ENCODE measurements around the gene ABHD3.
A peak's percentile ranks its signal among the peaks of the same experiment; 100 is the strongest.
"Not testable (repeated sequence)": the region's sequence is repeated elsewhere in the genome, so short reads cannot be mapped to it uniquely, and the experiment has no call there.

ABHD3 gene

GRCh38 chr18:21704603-21705364 is at the start of gene ABHD3:
ABHD3 (minus strand) TSS chr18:21704774; CDS start chr18:21704665, 109 bp downstream.
- peak; percentile 98 for DNase-seq

- DNase-seq = peak; percentile 68
These were observed 43.5 kb upstream of the ABHD3 start for GRCh38 chr18:21747764-21748693.

DNA sequence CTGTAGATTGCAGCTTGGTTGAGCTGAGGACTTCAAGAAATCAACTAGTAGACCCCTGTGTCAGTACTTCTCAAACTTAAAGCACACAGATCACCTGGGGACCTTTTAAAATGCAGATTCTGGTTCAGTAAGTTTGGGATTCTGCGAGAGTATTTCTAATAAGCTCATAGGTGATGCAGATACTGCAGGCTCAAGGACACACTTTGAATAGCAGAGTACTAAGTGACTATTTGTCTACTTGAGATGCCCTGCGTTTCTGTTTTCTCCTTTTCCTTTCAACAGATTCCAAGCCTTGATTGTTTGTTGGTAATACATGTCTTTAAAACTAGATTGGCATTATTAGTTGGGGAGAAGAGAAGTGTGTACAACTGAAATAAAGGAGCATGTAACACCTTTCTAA is 42.7 kb upstream of the ABHD3 start:
- DNase-seq = peak; percentile 23

DNA sequence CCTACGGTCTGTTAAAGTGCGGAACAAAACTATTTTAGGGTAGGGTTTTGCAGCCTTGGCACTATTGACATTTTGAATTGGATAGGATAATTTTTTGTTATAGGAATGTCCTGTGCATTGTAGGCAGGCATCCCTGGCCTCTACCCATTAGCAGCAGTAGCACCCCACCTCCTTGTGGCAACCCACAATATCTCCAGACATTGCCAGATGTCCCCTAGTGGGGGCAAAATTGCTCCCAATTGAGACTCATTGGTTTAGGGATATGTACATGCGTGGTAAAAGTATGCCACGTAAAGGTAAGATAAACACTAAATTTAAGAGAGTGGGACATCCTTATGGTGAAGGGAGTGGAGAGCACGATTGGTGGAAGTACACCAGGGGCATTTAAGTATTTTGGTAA is 40.7 kb upstream of the ABHD3 start:
- peak; percentile 30 for DNase-seq

DNA sequence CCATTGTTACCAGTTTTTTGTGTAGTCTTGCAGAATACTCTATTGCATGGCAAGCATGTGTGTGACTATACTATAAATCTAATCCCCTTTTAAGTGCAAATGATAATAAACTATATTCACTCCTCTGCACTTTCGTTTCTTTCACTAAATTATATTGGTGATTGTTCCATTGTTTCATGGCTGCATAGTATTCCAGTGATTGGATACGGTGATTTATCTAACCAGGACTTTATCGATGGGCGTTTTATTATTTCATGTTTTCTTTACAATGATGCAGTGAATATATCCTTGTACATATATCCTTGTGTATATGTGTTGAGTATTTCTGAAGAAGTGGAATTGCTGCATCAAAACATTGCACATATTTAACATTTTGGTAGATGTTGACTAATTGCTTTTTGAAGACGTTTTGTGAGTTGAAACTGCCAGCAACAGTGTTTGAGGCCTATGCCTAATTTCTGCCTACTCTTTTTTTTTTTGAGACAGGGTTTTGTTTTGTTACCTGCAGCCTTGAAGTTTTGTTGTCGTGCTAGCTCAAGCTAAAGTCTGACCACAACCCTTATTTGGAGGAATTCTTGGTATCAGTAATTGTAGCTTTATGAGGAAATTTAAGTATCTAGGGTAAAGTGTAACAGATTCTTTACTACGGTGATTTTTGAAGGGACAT is 38.7 kb upstream of the ABHD3 start:
- peak; percentile 63 for DNase-seq

DNA sequence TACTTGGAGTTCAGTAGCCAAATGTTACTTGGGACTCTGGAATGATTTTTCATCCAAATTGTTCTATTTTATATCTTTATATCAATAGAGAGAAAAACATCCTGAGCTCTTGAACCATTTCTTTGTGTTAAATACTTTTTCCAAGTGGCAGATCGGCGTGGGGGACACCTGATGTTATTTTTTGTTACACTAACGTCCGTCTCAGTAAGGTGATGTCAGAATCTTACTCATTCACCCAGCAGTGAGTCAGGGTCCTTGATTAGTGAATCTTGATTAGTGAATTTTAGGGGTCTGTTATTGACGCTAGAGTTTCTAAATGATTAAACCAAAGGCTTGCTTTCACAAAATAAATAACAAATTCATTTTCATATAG is 37.7 kb upstream of the ABHD3 start:
- peak; percentile 30 for DNase-seq

GRCh38 chr18:21741562-21742314 is 37.2 kb upstream of the ABHD3 start:
- peak; percentile 71 for DNase-seq

- DNase-seq = no peak
These were observed 36.7 kb upstream of the ABHD3 start for GRCh38 chr18:21741312-21741561.

GRCh38 chr18:21740538-21741311 is 36.2 kb upstream of the ABHD3 start, which contains the start of gene MIB1:
MIB1 (plus strand) TSS chr18:21740792; CDS start chr18:21741584, 792 bp downstream.
- DNase-seq = peak; percentile 100

- DNase-seq = no peak
These were observed 35.3 kb upstream of the ABHD3 start for GRCh38 chr18:21739604-21740537.

DNA sequence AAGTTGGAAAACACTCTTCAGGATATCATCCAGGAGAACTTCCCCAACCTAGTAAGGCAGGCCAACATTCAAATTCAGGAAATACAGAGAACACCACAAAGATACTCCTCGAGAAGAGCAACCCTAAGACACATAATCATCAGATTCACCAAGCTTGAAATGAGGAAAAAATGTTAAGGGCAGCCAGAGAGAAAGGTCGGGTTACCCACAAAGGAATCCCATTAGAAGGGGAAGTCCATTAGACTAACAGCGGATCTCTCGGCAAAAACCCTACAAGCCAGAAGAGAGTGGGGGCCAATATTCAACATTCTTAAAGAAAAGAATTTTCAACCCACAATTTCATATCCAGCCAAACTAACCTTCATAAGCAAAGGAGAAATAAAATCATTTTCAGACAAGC is 32.4 kb upstream of the ABHD3 start:
- DNase-seq = not testable (repeated sequence)

- DNase-seq = peak; percentile 94
These were observed 31.0 kb upstream of the ABHD3 start for GRCh38 chr18:21735452-21736015.

DNA sequence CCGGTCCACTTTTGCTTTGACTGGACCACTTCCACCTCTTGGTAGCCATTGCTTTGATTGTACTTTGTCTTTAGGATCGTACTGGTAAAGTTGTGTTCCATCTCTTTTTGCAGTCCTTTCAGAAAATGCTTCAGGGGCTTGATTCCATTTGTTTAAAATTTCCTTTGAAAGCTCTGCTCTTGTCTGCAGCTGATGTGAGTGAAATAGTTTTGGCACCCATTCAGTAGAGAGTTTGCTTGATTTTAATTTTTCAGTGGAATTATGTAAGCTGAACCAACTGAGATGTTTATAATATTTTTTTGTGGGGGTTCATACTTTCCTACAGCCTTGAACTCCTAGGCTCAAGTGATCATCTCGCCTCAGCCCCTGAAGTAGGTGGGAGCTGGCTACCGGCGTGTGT is 28.4 kb upstream of the ABHD3 start:
- no peak for DNase-seq

- DNase-seq = no peak
These were observed 23.1 kb upstream of the ABHD3 start for GRCh38 chr18:21727702-21728101.

DNA sequence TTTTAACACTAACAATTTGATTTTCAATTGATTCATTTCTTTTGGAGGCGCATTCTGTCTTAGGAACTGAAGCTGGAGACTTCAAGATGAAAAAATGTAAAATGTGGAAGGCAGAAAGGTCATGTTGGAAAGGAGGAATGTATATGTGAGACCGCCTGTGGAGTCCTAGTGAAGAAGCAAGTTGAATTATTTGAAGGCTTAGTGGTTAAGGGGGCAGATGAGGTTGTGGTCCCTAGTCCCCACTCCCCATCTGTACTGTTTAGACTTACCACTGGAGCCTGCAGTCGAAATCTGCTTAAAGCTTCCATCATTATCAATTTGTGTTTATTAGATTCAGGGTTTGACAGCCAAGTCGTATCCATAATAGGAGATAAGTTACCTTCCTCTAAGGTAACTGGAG is 20.6 kb upstream of the ABHD3 start:
- no peak for DNase-seq

DNA sequence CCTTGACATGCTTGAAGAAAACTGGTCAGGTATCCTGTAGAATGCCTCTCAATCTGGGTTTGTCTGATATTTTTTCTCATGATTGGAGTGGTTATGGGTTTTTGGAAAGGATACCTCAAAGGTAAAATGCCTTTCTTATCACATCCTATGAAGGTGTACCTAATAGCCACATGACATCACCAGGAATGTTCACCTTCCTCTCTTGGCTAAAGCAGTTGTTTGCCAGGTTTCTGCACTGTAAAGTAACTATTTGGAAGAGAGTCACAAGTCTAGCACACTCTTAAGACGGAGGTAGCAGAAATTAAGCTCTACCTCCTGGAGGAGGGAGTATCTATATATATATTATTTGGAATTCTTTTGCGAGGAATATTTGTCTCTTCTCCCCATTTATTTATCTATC is 18.1 kb upstream of the ABHD3 start:
- DNase-seq = no peak

DNA sequence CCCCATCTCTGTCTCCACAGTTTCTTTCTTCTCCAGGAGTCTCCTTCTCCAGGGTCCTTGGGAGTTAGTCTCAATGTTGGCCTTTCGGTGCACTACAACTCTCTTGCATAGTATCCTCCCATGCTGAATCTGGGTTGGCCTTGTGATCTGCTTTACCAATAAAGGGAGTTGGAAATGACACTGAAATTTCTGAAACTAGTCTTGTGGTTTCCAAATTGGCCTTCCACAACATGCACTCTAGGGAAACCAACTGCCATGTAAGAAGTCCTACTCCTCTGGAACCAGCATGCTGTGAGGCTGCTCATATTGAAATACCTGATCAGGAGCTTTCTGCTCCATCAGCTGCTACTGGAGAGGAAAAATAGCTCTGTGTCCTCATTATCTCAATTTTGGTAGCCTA is 9.9 kb upstream of the ABHD3 start:
- no peak for DNase-seq

- DNase-seq = not testable (repeated sequence)
These were observed 2.6 kb upstream of the ABHD3 start for GRCh38 chr18:21707130-21707529.

- no peak for DNase-seq
These were observed 1.9 kb upstream of the ABHD3 start for GRCh38 chr18:21706386-21706865.

DNA sequence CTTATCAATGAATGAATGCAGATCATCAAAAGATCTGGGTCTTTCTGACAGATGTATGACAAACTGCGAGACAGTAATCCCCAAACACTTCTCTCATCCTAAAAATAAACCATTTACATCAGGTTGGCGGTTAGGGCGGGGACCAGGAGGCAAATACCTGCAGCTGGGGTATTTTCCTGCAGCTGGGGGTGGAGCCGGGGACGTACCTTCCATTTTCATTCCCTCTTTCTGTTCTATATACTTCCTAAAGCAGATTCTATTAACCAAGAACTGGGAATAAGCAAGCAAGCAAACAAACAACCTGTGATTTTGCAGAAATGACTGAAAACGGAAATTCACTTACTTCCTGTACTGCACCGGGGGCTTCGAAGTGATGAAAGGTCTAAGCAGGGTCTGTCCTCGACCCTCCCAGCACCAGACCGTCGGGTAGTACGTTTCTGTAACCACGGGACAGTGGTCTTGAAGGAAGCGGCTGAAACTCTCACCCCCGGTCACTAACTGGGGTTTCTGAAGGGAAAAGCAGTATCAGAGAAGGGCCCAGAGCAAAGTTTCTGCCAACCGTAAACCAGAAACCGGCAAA is 1.2 kb downstream of the ABHD3 start:
- peak; percentile 86 for DNase-seq
